OCI-LY7 (cell line): ENCODE data around the gene C8B. TPM values are rescaled to one million over a fixed set of nuclear protein-coding genes. Genes with fewer than 3 reads are reported as not detected.

Experiments
- BruUV-seq: library from RNA; stranded (reverse); fragments of 400-500 nt; replicated peaks from 2 replicates; lab custom pipeline; 2021; lab: Mats Ljungman, UMichigan
- CTCF ChIA-PET: fragments of 300-600 bp; sonication (Branson Sonifier 250); formaldehyde crosslinking; loops from one replicate; lab custom pipeline; 2022; ENCODE audit warnings: antibody characterized with exemption; ENCODE audit not compliant: unreplicated experiment; lab: Charles Lee
- POLR2A ChIA-PET: fragments of 300-600 bp; sonication (Branson Sonifier 250); formaldehyde crosslinking; loops from one replicate; lab custom pipeline; 2022; ENCODE audit warnings: antibody characterized with exemption; lab: Charles Lee
- DNase-seq: peaks from one replicate; pipeline ENCODE4 v3.0.0-alpha.2; 2015; ENCODE audit warnings: low spot score
- H2AFZ ChIP-seq: fragments of 200-600 bp; sonication (generic), shearing (Covaris generic); 2 replicates; pipeline ENCODE4 v1.6.1; 2014; ENCODE audit warnings: mild to moderate bottlenecking, antibody characterized with exemption, low read length, moderate library complexity
- H3K27ac ChIP-seq: fragments of 200-600 bp; sonication (generic); 2 replicates; pipeline ENCODE4 v1.5.1; 2014; ENCODE audit warnings: mixed run types, low read depth, mild to moderate bottlenecking, moderate library complexity, low read length, inconsistent platforms; ENCODE audit not compliant: poor library complexity, severe bottlenecking
- H3K36me3 ChIP-seq: fragments of 200-600 bp; sonication (generic); 2 replicates; pipeline ENCODE4 v1.6.1; 2014; ENCODE audit warnings: mild to moderate bottlenecking, antibody characterized with exemption, low read length, moderate library complexity, mixed read lengths; ENCODE audit not compliant: insufficient read depth
- H3K4me1 ChIP-seq: fragments of 200-600 bp; sonication (generic); 2 replicates; pipeline ENCODE4 v1.5.1; 2014; ENCODE audit warnings: mild to moderate bottlenecking, low read length; ENCODE audit not compliant: insufficient read depth, poor library complexity, severe bottlenecking
- H3K4me2 ChIP-seq: fragments of 200-600 bp; sonication (generic); 2 replicates; pipeline ENCODE4 v1.6.1; 2014; ENCODE audit warnings: mild to moderate bottlenecking, low read length
- H3K4me3 ChIP-seq: fragments of 200-600 bp; sonication (generic); 2 replicates; pipeline ENCODE4 v1.5.1; 2014; ENCODE audit warnings: mild to moderate bottlenecking, low read depth, low read length; ENCODE audit not compliant: poor library complexity, severe bottlenecking
- H3K79me2 ChIP-seq: fragments of 200-600 bp; sonication (generic); 2 replicates; pipeline ENCODE4 v1.6.1; 2016; ENCODE audit warnings: low read depth, mild to moderate bottlenecking, low read length, moderate library complexity, mixed read lengths; ENCODE audit not compliant: insufficient read depth
- H3K9me2 ChIP-seq: fragments of 200-600 bp; sonication (generic); 2 replicates; pipeline ENCODE4 v1.6.1; 2016; ENCODE audit warnings: mild to moderate bottlenecking, low read length, mixed read lengths; ENCODE audit not compliant: insufficient read depth
- H3K9me3 ChIP-seq: fragments of 200-600 bp; sonication (generic); 2 replicates; pipeline ENCODE4 v1.6.1; 2014; ENCODE audit warnings: mild to moderate bottlenecking, mixed run types, low read length, mixed read lengths
- H4K20me1 ChIP-seq: fragments of 200-600 bp; sonication (generic); 2 replicates; pipeline ENCODE4 v1.6.1; 2014; ENCODE audit warnings: mild to moderate bottlenecking, antibody characterized with exemption, low read length, moderate library complexity, mixed read lengths; ENCODE audit not compliant: insufficient read depth
- CTCF ChIP-seq: fragments of 200-600 bp; sonication (generic); conservative IDR thresholded peaks from 2 replicates; pipeline ENCODE4 v1.5.1; 2014; ENCODE audit warnings: mild to moderate bottlenecking, antibody characterized with exemption, low read length, moderate library complexity, mixed read lengths
- EZH2phosphoT487 ChIP-seq: fragments of 200-600 bp; sonication (generic); IDR thresholded peaks from 2 replicates; pipeline ENCODE4 v1.6.1; 2018; ENCODE audit warnings: low read depth, borderline replicate concordance, mild to moderate bottlenecking, mixed run types, antibody characterized with exemption, low read length, moderate library complexity, mixed read lengths
- intact Hi-C: fragments of 100-400 bp; cut with micrococcal nuclease; formaldehyde crosslinking; loops from one replicate; pipeline ENCODE4 v1.10.0; 2022; ENCODE audit not compliant: unreplicated experiment
- total RNA-seq, 2 experiments: library from RNA; depleted of rRNA in 1 of 2; stranded (reverse); fragments of >200 nt in 1 of 2; shearing (Covaris generic) in 1 of 2; gene quantifications; 2 replicates each; pipeline ENCODE4 v1.2.3, GENCODE V29; 2014 to 2022

Gene C8B
- total RNA-seq, 2 experiments from 2014 or later, result not detected

GRCh38 chr1:56948403-56949023, 17.3 kb downstream of the C8B start:
- H3K4me1 ChIP-seq, result no peaks in the 10 kb centered on the region
- H3K9me2 ChIP-seq, result no peaks in the 10 kb centered on the region
- H3K4me3 ChIP-seq, result no peak overlapping the region
- H4K20me1 ChIP-seq, result no peaks in the 10 kb centered on the region
- H3K36me3 ChIP-seq, result no peaks in the 10 kb centered on the region
- H3K27ac ChIP-seq, result no peak overlapping the region
- no peak for DNase-seq
- H2AFZ ChIP-seq, result no peak overlapping the region
- no peak overlapping the region for H3K4me2 ChIP-seq
- no peaks in the 10 kb centered on the region for H3K9me3 ChIP-seq
- ChIA-PET POLR2A (interaction anchor here (0.6 to 0.7 kb wide), 2 partner anchors 26 to 1484 kb away, joined by 3 read pairs; no protein-coding TSS in a partner anchor), CTCF (no interaction called here)
- intact Hi-C loops, result no loop called here
- no TSS peak for BruUV-seq
- H3K79me2 ChIP-seq, result no peaks in the 10 kb centered on the region
- TF ChIP-seq CTCF (no peak), EZH2phosphoT487 (no peak)

GRCh38 chr1:56940039-56940438, 25.8 kb downstream of the C8B start:
- ChIA-PET POLR2A (no interaction called here), CTCF (no interaction called here)
- Histone ChIP-seq H3K79me2 (no peaks in the 10 kb centered on the region), H3K4me3 (no peak overlapping the region), H3K4me2 (no peak overlapping the region), H3K9me3 (no peaks in the 10 kb centered on the region), H3K27ac (no peak overlapping the region), H3K9me2 (no peaks in the 10 kb centered on the region), H4K20me1 (no peaks in the 10 kb centered on the region), H3K4me1 (no peaks in the 10 kb centered on the region), H2AFZ (no peak overlapping the region), H3K36me3 (no peaks in the 10 kb centered on the region)
- TF ChIP-seq EZH2phosphoT487 (no peak), CTCF (no peak)
- BruUV-seq, result no TSS peak
- DNase-seq, result no peak
- intact Hi-C loops, result no loop called here

GRCh38 chr1:56939209-56939608, 26.6 kb downstream of the C8B start:
- intact Hi-C loops, result no loop called here
- CTCF ChIA-PET, result no interaction called here
- Histone ChIP-seq H4K20me1 (no peaks in the 10 kb centered on the region), H3K9me3 (no peaks in the 10 kb centered on the region), H3K9me2 (no peaks in the 10 kb centered on the region), H3K36me3 (no peaks in the 10 kb centered on the region), H3K4me3 (no peak overlapping the region), H3K27ac (no peak overlapping the region), H3K4me2 (no peak overlapping the region), H3K79me2 (no peaks in the 10 kb centered on the region), H3K4me1 (no peaks in the 10 kb centered on the region), H2AFZ (no peak overlapping the region)
- TF ChIP-seq EZH2phosphoT487, result no peak
- TF ChIP-seq CTCF, result no peak
- POLR2A ChIA-PET, result no interaction called here
- no TSS peak for BruUV-seq
- no peak for DNase-seq
